ENCODE results near the gene WASF2.

DNA sequence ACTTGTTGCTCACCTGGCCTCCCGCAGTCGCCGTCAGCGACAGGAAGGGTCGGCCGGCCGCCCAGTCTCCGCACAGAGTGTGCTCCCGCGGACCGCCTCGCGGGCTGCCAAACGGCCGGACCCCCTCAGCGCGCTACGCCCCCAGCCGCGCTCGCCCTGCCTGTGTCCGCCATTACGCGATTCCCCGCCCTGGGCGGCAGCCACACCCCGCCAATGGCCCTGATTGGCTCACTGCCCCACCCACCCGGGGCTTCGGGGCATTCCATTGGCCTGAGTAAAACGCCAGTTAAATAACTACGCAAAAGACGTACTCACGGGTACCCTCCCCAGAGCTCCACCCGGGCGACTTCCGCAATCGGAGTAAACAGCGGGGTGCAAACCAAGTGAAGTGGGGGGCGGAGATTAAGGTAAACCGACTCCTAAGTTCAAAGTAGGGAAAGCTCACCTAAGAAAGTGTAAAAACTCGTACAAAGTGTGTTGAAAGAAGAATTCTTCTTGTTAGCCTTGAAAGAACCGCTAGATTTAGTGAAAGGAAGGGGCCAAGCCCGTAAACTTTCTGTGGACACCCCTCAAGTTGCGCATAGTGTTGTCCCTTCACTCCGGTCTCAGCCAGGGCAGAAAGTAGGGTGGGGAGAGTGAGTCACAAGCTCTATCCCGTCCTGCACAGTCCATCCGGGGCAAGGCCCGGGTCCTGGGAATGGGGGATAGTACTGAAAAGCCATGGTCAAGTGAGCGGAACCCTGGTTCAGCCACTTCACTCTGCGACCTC lies at the start of gene WASF2:
- TF ChIP-seq, protein P1, sequence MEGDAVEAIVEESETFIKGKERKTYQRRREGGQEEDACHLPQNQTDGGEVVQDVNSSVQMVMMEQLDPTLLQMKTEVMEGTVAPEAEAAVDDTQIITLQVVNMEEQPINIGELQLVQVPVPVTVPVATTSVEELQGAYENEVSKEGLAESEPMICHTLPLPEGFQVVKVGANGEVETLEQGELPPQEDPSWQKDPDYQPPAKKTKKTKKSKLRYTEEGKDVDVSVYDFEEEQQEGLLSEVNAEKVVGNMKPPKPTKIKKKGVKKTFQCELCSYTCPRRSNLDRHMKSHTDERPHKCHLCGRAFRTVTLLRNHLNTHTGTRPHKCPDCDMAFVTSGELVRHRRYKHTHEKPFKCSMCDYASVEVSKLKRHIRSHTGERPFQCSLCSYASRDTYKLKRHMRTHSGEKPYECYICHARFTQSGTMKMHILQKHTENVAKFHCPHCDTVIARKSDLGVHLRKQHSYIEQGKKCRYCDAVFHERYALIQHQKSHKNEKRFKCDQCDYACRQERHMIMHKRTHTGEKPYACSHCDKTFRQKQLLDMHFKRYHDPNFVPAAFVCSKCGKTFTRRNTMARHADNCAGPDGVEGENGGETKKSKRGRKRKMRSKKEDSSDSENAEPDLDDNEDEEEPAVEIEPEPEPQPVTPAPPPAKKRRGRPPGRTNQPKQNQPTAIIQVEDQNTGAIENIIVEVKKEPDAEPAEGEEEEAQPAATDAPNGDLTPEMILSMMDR (IDR thresholded peaks at IDR 0.05) = no peak
- TF ChIP-seq POLR2AphosphoS5 (IDR thresholded peaks at IDR 0.05) = peak; percentile 88 to 98 (median 93)

Data from breast epithelium (tissue), 3 donors.